Embryonic facial prominence (tissue), 1 donor: ENCODE results near the gene ART4.
A peak's percentile ranks its signal among the peaks of the same experiment; 100 is the strongest.

ENCODE experiments used
- DNase-seq: peaks from one replicate; pipeline ENCODE4 v3.0.0-alpha.2; 2016; ENCODE audit errors: extremely low spot score

The ART4 gene

DNA sequence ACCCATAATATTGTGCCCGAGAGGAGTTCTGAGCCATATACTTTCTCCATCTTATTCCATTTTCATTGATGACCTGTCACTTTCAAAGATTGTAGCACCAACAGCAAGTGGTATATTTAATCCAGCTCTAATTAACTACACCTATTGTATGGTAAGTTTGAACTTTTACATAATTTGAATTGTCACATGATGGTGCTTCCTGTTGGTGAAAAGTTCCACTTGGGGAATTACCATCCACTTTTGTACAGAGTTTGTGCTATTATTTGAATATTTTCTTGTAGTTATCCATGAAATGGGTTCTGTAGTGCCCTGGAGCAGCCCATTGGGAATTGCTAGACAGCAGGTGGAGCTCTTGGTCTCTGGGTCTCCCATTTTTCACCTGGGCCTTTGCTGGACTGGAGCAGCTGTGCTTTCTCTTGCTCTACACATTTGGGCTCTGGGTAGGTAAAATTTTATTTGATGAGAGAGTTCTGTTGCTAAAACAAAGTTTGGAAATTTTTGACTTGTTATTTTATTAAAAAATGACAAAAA, 32.3 kb downstream of the ART4 start:
- no peak for DNase-seq

DNA sequence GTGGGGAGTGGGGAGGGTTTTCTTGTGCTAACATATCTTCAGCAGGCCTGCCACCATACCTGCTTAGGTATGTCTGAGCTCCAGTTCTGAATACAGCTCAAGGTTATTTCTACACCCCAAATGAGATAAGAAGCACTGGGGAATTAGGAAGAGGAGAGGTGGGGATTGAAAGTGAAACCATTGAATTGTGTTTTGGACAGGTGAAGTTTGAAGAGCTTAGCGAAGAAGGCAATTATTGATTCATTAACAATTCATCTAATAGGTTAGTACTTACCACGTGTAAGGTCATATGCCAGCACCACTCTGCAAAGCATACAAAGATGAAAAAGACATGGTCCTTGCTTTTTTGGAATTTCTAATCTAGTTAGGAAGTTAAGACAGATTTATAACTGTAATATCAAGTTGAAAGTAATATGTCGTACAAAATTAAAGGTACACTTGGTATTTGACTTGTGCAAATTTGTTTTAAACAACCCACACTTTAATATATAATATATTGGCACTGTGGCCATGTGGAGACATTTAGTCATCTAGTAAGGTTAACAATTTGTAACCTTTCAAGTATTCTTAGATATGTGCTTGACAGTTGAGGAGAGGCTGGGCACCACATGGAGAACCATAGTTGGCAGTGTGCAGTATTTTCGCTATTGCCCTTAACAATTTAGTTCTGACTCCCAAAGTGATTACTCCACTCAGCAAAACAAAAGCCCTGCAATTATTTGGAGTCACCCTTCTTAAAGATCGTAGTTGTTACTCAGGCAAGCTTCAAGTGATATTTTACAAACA, 33.0 kb downstream of the ART4 start:
- no peak for DNase-seq

DNA sequence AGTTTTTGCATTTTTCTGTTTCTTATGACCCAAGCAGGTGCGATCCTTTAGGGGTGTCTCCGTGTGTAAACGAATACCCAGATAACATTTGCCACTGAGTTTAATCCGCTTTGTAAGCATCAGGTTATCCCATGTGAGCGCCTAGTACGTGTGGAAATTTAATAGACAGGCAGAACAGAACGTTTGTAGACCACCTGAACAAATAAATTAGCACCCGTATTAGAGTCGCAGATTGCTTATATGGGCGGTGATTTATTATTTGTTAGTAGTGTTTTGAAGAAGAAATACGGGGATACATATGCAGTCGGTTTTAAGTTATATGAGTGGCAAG, 39.5 kb downstream of the ART4 start:
- no peak for DNase-seq

DNA sequence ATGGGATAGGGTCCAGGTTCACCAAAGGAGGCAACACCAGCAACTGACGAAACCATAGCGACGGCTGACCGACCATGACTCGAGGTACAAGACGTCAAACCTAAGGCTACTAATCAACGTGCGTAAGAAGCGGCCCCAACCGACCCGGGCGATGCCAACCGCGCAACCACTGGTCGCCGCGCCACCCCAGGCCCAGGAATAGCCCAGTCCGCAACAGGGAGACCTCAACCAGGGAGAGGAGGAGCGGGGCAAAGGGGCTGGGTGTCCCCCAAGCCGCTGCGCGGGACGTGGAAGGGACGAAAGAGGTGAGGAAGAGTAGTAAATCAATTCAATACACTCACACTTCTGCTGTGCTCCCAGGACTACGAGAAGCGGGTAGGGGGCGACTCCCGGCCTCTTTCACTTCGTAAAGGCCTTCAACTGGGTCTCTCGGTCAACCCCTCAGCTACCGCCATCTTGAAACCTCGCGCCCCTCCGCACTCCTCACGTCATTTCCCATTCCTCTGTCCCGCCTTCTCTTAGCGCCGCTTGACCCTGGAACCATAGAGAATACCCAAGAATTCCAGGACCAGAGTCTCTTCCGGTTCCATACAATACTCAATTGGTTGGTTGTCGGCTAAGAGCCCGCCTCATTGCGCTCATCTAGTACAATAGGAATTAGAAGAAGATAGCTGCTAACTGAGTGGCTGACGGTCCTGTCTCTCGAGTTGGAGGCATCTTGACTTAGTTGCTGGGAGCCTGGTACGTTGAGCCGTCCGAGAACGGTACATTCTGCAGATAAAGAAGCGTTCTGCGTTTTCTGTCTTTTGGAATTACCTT, 40.1 kb downstream of the ART4 start, which contains the start of the genes C12orf60 and WBP11:
Gene C12orf60, plus strand, starts transcription at position 660 of the 819 bp plus-strand sequence. CDS start 19,266 bp downstream, outside the sequence.
Gene WBP11, minus strand, starts transcription at position 468 of the 819 bp plus-strand sequence. CDS start 2,095 bp downstream, outside the sequence.
- peak; percentile 99 for DNase-seq

DNA sequence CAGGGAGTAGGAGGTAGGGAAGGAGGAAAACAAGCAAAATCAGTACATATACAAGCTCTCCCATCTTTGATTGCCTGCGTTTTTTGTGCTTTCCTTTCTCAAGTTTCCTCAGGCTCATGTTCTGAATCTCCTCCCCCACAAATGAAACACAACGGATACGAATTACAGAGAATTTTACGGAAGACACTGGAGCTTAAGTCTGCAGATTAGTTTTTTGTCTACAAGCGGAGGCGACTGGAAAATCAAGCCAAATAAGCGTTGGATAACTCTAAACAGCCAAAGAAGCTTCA, 40.7 kb downstream of the ART4 start:
- peak; percentile 10 for DNase-seq

DNA sequence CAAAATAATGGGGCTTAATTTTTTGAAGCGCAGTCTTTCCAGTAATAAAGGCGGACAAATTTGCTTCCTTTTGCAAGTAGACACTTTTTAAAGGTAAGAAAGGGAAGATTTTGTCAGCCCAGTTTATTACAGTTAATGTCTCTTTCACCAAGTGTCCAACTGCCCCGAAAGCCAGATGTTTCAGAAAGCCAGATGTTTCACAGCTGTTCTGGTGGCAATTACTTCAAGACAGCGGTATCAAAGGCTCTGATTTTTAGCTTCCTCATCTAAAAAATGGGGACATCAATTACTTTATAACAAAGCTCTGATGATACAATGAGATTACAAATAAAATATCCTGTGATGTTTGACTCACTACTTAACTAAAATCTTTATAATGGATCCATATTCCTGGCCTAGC, 41.1 kb downstream of the ART4 start:
- no peak for DNase-seq

DNA sequence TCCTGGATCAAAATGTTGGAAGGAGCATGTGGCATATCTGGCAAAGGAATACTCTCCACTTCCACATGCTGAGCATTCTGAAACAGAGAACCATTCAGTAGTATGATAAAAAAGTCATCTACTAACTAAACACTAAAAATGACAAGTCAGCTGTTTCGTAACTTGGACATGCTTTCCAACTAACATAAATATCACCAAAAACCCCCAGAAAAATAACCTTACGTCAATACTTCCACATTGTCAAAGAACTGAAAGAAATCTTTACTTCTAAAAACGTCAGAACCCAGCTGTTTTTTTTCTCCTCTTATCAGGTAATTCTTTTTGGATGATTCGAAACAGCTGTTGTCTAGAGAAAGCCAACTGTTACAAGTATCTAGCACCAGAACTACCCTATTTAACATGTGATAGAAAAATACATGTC, 48.3 kb downstream of the ART4 start:
- no peak for DNase-seq

DNA sequence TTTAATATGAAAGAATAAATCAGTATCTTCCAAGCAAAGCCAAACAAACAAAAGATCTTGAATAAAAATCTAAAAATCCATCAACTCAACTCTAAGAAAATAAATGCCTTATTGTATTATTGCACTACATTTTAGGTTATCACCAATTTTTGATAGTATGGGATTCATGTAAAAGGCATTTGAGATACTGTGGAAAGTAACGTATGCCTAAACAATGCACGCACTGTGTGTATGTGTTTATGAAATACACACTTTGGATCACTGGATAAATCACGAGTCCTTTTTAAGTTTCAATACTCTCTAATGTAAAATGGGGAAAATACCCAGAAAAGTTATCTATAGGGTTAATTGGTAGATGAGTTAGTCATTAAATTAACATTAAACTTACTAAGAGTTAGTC, 57.8 kb downstream of the ART4 start:
- DNase-seq: no peak

DNA sequence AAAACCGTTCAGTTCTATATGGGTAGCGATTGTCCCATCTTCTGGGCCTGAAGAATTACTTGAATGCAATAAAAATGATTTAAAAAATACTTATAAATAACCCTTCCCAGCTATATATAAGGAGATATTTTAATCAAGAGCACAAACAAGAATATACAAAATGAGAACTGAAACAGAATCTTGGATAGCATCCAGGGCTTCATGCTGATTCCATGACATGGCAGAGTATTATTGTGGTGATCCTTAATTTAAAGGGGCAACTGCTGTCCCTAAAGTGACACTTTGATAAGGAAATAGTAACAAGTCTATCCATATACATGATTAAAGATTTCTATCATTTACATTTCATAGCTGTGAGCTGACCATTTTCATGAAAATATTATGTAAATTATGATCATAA, 58.9 kb downstream of the ART4 start:
- no peak for DNase-seq

DNA sequence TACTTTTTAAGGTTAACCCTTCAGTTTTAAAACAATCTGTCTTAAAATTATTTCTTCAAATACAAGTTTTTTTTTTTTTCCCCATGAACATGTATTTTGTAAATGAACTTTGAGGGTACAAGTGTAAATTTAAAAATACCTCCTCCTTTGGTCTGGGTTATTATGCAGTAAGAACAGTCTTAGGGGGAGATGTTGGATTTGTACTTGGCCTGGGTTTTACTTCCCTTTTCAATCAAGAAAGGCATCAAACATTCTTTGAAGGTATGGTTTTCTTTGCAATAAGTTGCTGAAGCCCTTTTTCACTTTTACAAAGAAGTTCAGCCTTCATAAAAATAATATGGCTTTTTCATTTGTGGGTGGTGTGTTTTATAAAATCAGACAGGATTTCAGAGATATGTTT, 60.6 kb downstream of the ART4 start:
- no peak for DNase-seq

DNA sequence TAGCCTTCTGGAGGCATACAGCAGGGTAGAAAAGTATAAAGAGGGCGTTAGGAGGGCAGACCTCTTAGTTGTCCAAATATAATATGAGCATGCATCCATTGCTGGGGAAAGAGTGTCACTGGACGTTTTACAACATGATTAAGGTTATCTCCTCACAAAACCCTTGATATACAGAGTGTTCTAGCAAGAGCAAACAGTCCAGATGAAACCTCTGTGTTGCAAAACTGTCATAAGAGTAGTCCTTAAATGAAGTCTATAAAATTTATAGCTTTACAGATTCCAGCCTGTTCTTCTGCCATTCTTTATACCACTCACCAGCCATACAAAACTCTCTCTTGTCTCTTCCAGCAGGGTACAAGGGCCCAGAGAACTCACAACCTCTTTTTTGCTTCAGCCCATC, 61.8 kb downstream of the ART4 start:
- DNase-seq: no peak

DNA sequence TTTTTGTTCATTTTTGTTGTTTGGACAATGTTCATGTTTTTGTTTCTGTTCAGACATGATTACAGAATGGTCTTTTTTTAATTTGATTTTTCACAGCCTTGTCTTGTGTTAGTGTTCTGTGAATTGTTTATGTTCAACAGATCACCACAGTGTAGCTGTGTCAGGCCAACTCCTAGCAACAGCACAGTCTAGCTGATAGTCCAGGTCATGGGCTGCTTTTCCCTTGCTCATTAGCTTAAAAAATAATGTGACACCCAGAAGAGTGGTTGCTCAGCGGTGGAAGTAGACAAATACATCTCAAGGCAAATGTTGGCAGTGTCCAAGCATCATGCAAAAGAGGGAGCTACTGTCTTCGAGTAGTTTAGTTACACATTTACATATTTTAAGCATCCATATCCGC, 62.5 kb downstream of the ART4 start:
- no peak for DNase-seq

DNA sequence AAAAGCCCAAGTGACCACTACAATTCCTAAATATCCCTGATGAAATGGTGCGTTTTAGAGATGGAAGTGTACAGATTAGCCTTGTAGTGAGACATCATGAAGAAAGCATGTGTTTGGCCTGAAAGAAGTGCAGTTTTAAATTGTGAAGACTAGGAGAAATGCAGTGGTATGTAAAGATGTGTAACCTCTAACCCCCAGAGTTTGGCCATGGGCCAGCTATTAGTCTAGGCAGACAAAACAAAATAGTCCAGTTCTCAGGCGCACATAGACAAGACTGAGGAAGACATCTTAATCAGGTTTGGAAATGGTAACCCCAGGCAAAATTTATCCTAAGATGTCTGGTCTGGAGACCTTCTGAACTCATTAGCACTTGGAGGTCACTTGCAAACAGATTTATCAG, 63.5 kb downstream of the ART4 start:
- DNase-seq: no peak

DNA sequence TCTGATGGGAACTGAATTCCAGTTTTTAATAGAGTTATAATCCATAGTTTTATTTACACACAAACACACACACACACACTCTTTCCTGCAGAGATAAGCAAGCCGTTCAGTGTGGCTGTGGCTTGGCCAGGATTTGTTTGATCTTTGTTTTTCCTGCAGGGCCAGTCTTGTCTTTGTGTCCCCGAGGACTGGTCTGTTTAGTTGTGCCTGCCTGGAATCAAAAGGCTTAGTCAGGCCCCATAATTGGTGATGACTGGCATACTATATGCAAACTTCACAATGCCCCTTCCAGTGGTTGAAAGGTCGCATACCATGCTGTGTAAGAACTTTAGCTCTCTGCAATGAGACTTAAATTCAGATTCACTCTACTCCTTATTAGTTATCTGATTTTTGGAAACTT, 66.1 kb downstream of the ART4 start:
- no peak for DNase-seq

DNA sequence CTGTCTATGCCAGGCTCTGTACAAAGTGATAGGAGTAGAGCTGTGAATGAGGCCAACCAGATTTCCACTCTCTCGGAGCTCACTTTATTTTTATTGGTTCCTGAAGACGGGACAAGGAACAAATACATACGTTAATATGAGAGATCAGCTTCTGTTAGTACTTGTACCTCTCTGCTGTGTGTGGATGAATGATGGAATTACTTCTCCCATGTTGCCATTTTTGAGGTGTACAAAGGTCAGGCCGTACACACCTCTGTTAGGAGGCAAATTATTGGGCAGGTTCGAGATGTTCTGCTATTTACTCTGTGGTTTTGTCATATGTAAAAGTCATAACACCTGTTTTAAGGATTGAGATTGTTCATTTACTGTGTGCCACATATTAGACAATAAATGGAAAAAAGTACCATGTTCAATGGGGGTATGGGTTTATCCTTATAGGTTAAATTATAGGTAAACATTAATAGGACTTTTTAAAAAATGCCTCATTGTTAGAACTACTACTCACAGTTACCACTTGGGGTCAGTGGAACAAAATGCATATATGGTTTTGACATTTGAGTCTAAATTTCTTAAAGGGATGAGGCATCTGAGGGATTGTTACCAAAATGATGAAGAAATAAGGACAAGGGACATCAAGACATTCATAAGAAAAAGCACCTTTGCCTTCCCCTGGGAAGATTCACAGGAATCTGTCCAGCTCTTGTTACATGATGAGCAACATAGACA, 66.9 kb downstream of the ART4 start:
- no peak for DNase-seq

DNA sequence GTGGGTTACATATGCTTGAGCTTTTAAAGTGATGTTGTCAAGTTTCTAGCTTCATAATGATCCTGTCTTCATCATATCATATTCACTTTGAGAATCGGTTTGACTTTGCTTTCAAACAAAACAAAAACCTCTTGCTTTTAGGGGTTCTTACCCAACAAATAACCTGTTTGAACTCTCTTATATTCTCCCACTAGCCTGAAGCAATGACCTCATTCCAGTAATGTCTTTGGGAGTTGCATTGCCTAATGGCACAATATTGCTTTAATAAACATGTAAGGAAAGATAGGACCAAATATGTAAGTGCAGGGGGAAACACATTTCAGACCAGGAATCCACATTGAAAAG, 67.7 kb downstream of the ART4 start:
- DNase-seq: no peak
